Measurements from ENCODE around the gene KNDC1.

The KNDC1 gene

DNA sequence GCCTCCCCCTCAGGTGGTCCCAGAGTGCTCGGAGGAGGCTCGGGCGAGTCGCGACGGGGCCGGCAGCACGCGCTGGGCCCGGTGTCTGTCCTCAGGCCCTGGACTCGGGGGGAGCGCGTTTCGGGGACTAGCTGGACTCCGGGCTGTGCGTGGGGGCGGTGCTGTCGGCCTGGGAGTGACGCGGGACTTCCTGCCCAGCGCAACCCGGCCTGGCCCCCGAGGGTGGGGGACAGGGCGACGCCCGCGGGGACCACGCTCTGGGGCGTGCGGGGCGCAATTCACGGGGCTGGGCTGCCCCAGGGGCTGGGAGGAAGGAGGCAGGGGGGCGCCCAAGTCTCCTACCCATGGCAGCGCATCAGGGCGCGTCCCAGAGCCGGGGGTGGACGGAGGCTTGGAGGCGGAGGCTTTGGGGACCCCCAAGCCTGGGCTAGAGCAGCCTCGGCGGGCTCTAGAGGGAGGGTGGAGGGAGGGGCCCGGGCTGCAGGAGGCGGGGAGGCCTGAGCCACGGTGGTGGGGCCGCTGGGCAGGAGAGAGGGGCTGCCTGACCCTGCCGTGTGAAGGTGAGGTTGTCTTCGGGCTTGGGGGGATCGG lies 75.3 kb downstream of the KNDC1 start:
- H3K27me3 ChIP-seq (ENCODE audit: insufficient read depth, poor library complexity, severe bottlenecking), result peaks cover 39% of the 10 kb centered on the region
- peak overlapping the region; percentile 66 for H3K27ac ChIP-seq (replicated peaks)
- TF ChIP-seq, protein P1, sequence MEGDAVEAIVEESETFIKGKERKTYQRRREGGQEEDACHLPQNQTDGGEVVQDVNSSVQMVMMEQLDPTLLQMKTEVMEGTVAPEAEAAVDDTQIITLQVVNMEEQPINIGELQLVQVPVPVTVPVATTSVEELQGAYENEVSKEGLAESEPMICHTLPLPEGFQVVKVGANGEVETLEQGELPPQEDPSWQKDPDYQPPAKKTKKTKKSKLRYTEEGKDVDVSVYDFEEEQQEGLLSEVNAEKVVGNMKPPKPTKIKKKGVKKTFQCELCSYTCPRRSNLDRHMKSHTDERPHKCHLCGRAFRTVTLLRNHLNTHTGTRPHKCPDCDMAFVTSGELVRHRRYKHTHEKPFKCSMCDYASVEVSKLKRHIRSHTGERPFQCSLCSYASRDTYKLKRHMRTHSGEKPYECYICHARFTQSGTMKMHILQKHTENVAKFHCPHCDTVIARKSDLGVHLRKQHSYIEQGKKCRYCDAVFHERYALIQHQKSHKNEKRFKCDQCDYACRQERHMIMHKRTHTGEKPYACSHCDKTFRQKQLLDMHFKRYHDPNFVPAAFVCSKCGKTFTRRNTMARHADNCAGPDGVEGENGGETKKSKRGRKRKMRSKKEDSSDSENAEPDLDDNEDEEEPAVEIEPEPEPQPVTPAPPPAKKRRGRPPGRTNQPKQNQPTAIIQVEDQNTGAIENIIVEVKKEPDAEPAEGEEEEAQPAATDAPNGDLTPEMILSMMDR (IDR thresholded peaks at IDR 0.05; ENCODE audit: insufficient read depth, low read length), result no peak
- no peak for TF ChIP-seq SPI1 (IDR thresholded peaks at IDR 0.05; ENCODE audit: borderline replicate concordance, low read depth)
- TF ChIP-seq, protein P2, sequence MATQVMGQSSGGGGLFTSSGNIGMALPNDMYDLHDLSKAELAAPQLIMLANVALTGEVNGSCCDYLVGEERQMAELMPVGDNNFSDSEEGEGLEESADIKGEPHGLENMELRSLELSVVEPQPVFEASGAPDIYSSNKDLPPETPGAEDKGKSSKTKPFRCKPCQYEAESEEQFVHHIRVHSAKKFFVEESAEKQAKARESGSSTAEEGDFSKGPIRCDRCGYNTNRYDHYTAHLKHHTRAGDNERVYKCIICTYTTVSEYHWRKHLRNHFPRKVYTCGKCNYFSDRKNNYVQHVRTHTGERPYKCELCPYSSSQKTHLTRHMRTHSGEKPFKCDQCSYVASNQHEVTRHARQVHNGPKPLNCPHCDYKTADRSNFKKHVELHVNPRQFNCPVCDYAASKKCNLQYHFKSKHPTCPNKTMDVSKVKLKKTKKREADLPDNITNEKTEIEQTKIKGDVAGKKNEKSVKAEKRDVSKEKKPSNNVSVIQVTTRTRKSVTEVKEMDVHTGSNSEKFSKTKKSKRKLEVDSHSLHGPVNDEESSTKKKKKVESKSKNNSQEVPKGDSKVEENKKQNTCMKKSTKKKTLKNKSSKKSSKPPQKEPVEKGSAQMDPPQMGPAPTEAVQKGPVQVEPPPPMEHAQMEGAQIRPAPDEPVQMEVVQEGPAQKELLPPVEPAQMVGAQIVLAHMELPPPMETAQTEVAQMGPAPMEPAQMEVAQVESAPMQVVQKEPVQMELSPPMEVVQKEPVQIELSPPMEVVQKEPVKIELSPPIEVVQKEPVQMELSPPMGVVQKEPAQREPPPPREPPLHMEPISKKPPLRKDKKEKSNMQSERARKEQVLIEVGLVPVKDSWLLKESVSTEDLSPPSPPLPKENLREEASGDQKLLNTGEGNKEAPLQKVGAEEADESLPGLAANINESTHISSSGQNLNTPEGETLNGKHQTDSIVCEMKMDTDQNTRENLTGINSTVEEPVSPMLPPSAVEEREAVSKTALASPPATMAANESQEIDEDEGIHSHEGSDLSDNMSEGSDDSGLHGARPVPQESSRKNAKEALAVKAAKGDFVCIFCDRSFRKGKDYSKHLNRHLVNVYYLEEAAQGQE (IDR thresholded peaks at IDR 0.05; ENCODE audit: insufficient replicate concordance, low read depth), result no peak
- TF ChIP-seq GABPA (IDR thresholded peaks at IDR 0.05; ENCODE audit: low read depth), result no peak
- no peak for TF ChIP-seq POLR2AphosphoS5 (IDR thresholded peaks at IDR 0.05; ENCODE audit: low read depth)
- no peak for DNase-seq (ENCODE audit: low read depth in 1 of 2, low spot score in 1 of 2)
- H3K4me3 ChIP-seq (replicated peaks; ENCODE audit: insufficient read depth, low read length), result no peak overlapping the region

DNA sequence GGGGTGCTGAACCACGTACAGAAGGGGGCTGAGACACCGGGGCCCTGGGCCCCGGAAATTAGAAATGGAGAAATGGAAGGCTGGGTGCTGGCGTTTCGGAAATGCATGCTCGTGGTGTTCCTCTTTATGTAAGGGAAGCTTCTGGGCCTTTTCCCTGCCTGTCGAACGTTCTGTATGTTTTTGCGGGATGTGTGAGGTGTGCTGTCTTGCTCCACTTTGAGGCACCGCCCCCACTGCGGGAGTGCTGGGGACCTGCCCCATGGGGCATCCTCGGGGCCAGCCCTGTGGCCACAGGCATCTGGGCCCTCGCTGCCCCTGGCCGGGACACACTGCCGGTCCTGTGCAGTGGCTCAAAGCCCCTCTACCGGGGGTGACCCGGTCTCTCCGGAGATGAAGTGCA lies 75.9 kb downstream of the KNDC1 start:
- peaks cover 40% of the 10 kb centered on the region for H3K27me3 ChIP-seq (ENCODE audit: insufficient read depth, poor library complexity, severe bottlenecking)
- no peak overlapping the region for H3K4me3 ChIP-seq (replicated peaks; ENCODE audit: insufficient read depth, low read length)
- no peak overlapping the region for H3K27ac ChIP-seq (replicated peaks)
- DNase-seq (ENCODE audit: low read depth in 1 of 2, low spot score in 1 of 2), result peak in 1 of 2 experiments; percentile 55
- TF ChIP-seq SPI1 (IDR thresholded peaks at IDR 0.05; ENCODE audit: borderline replicate concordance, low read depth) (peak; percentile 85), GABPA (IDR thresholded peaks at IDR 0.05; ENCODE audit: low read depth) (no peak), POLR2AphosphoS5 (IDR thresholded peaks at IDR 0.05; ENCODE audit: low read depth) (no peak)
- TF ChIP-seq, protein P1 (IDR thresholded peaks at IDR 0.05; ENCODE audit: insufficient read depth, low read length), result no peak

DNA sequence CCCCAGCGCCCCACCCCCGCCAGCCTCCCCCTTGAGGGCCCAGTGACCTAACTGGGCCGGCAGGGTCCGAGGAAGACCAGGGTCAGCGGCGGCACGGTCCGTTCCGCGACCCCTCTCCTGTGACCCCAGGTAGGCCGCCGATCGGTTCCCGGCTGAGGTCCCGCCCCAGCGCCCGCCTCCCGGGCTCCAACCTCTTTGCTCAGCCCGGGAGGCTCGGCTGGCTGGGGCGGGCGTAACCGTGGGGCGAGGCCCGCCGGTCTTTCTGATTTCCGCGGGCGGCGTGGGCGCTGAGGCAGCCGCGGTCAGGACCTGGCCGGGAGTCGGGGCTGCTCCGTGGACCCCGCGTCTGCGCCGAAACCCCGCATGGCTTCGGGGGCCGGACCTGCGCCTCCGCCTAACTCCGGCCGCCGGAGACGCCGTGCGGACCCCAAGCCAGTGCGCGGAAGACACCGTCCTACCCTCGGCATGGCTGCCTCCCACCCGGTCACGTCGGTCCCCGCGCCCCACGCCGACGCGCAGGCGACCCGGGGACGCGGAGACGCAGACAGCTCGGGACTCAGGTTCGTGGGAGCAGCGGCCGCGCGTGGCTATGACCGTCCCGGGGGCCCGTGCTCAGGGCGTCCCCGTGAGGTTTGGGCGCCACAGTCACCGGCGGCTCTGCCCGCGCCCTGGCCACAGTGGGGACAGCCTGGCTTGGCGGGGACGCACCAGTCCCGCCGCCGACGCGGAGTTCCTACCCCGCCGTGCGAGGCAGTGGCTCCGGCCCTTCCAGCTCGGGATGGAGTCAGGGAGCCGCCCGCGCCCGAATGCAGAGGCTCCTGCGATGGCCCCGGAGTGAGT lies 76.6 kb downstream of the KNDC1 start:
- no peak overlapping the region for H3K4me3 ChIP-seq (replicated peaks; ENCODE audit: insufficient read depth, low read length)
- TF ChIP-seq, protein P2 (IDR thresholded peaks at IDR 0.05; ENCODE audit: insufficient replicate concordance, low read depth), result no peak
- TF ChIP-seq, protein P1 (IDR thresholded peaks at IDR 0.05; ENCODE audit: insufficient read depth, low read length), result no peak
- TF ChIP-seq POLR2AphosphoS5 (IDR thresholded peaks at IDR 0.05; ENCODE audit: low read depth), result no peak
- no peak for TF ChIP-seq SPI1 (IDR thresholded peaks at IDR 0.05; ENCODE audit: borderline replicate concordance, low read depth)
- no peak for TF ChIP-seq GABPA (IDR thresholded peaks at IDR 0.05; ENCODE audit: low read depth)
- DNase-seq (ENCODE audit: low read depth in 1 of 2, low spot score in 1 of 2), result no peak
- H3K27ac ChIP-seq (replicated peaks), result no peak overlapping the region
- peaks cover 40% of the 10 kb centered on the region for H3K27me3 ChIP-seq (ENCODE audit: insufficient read depth, poor library complexity, severe bottlenecking)
